ENCODE data around the gene AP1G2. TPM values are rescaled to one million over a fixed set of nuclear protein-coding genes. Genes with fewer than 3 reads are reported as not detected.
"Not testable (repeated sequence)": the region's sequence is repeated elsewhere in the genome, so short reads cannot be mapped to it uniquely, and the experiment has no call there.

The AP1G2 gene
- total RNA-seq, 3 donors from 2014 or later = 30.9 to 172 (median 149) TPM

GRCh38 chr14:23590198-23590597 is 22.6 kb upstream of the AP1G2 start:
- no peaks in the 10 kb centered on the region for H3K27me3 ChIP-seq
- no peaks in the 10 kb centered on the region for H3K4me1 ChIP-seq
- no peaks in the 10 kb centered on the region for H3K36me3 ChIP-seq
- H3K27ac ChIP-seq = no peak overlapping the region
- intact Hi-C loops (cut with DNase I; ENCODE audit: low total_unique reads) = no loop called here
- H3K9me3 ChIP-seq = no peaks in the 10 kb centered on the region
- DNase-seq (ENCODE audit: low spot score in 2 of 2) = no peak
- TF ChIP-seq POLR2AphosphoS5 (IDR thresholded peaks at IDR 0.05) (no peak), CTCF (IDR thresholded peaks at IDR 0.05) (no peak), POLR2A (IDR thresholded peaks at IDR 0.05) (no peak)
- H3K4me3 ChIP-seq = no peak overlapping the region

- Histone ChIP-seq H3K27me3 (no peaks in the 10 kb centered on the region), H3K9me3 (no peaks in the 10 kb centered on the region), H3K27ac (peak overlapping the region in 1 of 2 donors; percentile 5), H3K4me3 (no peak overlapping the region), H3K4me1 (no peaks in the 10 kb centered on the region), H3K36me3 (no peaks in the 10 kb centered on the region)
- DNase-seq (ENCODE audit: low spot score in 2 of 2) = no peak
- intact Hi-C loops (cut with DNase I; ENCODE audit: low total_unique reads) = no loop called here
- TF ChIP-seq CTCF (IDR thresholded peaks at IDR 0.05) = no peak
- no peak for TF ChIP-seq POLR2A (IDR thresholded peaks at IDR 0.05)
- no peak for TF ChIP-seq POLR2AphosphoS5 (IDR thresholded peaks at IDR 0.05)
Measured at GRCh38 chr14:23589606-23590005, 22.0 kb upstream of the AP1G2 start.

- TF ChIP-seq POLR2A (IDR thresholded peaks at IDR 0.05) (no peak), CTCF (IDR thresholded peaks at IDR 0.05) (peak; percentile 50 to 88 (median 86)), POLR2AphosphoS5 (IDR thresholded peaks at IDR 0.05) (peak in 1 of 3 donors; percentile 35)
- Histone ChIP-seq H3K36me3 (no peaks in the 10 kb centered on the region), H3K4me1 (no peaks in the 10 kb centered on the region), H3K9me3 (no peaks in the 10 kb centered on the region), H3K27ac (peak overlapping the region in 1 of 2 donors; percentile 5), H3K4me3 (no peak overlapping the region), H3K27me3 (no peaks in the 10 kb centered on the region)
- DNase-seq (ENCODE audit: low spot score in 2 of 2) = peak; percentile 78 to 94
- intact Hi-C loops (cut with DNase I; ENCODE audit: low total_unique reads) = no loop called here
Measured at GRCh38 chr14:23588884-23589598, 21.4 kb upstream of the AP1G2 start.

- H3K4me3 ChIP-seq; H3K36me3 ChIP-seq; DNase-seq (ENCODE audit: low spot score in 2 of 2); intact Hi-C loops (cut with DNase I; ENCODE audit: low total_unique reads); H3K9me3 ChIP-seq; H3K4me1 ChIP-seq; H3K27me3 ChIP-seq; H3K27ac ChIP-seq: not testable (repeated sequence)
Measured at GRCh38 chr14:23584527-23585203, 17.1 kb upstream of the AP1G2 start.

- H3K9me3 ChIP-seq; intact Hi-C loops (cut with DNase I; ENCODE audit: low total_unique reads); H3K4me3 ChIP-seq; H3K4me1 ChIP-seq; DNase-seq (ENCODE audit: low spot score in 2 of 2); H3K27ac ChIP-seq; H3K36me3 ChIP-seq; H3K27me3 ChIP-seq: not testable (repeated sequence)
Measured at GRCh38 chr14:23583761-23584526, 16.4 kb upstream of the AP1G2 start.
